Measurements from ENCODE around the gene AKAP5.

- TF ChIP-seq CTCF (IDR thresholded peaks at IDR 0.05): no peak
- no peak for TF ChIP-seq EZH2 (IDR thresholded peaks at IDR 0.05; ENCODE audit: borderline replicate concordance, insufficient read depth, low read depth, low read length, poor library complexity, severe bottlenecking)
Observed at GRCh38 chr14:64465191-64465822, at the start of gene AKAP5.
